Naive thymus-derived CD8-positive, alpha-beta T cell (primary cell): Measurements from ENCODE around the gene SLC38A2. TPM values are rescaled to one million over a fixed set of nuclear protein-coding genes. Genes with fewer than 3 reads are reported as not detected.

Source experiments
- ATAC-seq, 2 donors: fragments of 150-1000 bp; cut with Tn5 transposase in 1 of 2; sonication (Bioruptor Pico), chemical (Tn5 transposase) in 1 of 2; 1 replicate in 1 of 2; 2 replicates in 1 of 2; pipeline ENCODE4 v1.10.0; 2021; ENCODE audit warnings: mild to moderate bottlenecking in 2 of 2, moderate library complexity in 2 of 2
- POLR2A ChIA-PET: fragments of 350-600 bp; sonication (Branson Sonifier 250); formaldehyde crosslinking; loops from one replicate; lab custom pipeline; 2021; ENCODE audit warnings: antibody characterized with exemption; lab: Charles Lee
- DNase-seq, 10 donors: peaks; one replicate each; pipeline versions ENCODE4 v3.0.0 to v3.0.0-alpha.2; 2020 to 2022
- H3K27ac Mint-ChIP-seq, 10 donors: one replicate each; pipeline ENCODE4 v1.8.0; 2020 to 2022; ENCODE audit warnings: mild to moderate bottlenecking in 10 of 10, mixed read lengths in 10 of 10, moderate library complexity in 4 of 10, inconsistent platforms in 1 of 10
- H3K27me3 Mint-ChIP-seq, 5 donors: one replicate each; pipeline ENCODE4 v1.8.0; 2021 to 2022; ENCODE audit warnings: mixed read lengths in 5 of 5
- H3K36me3 Mint-ChIP-seq, 3 donors: one replicate each; pipeline ENCODE4 v1.8.0; 2020 to 2022; ENCODE audit warnings: mixed read lengths in 3 of 3, mild to moderate bottlenecking in 2 of 3, inconsistent platforms in 1 of 3
- H3K4me1 Mint-ChIP-seq, 4 donors: one replicate each; pipeline ENCODE4 v1.8.0; 2021 to 2022; ENCODE audit warnings: mixed read lengths in 4 of 4
- H3K4me3 Mint-ChIP-seq, 10 donors: one replicate each; pipeline ENCODE4 v1.8.0; 2020 to 2022; ENCODE audit warnings: mild to moderate bottlenecking in 10 of 10, mixed read lengths in 10 of 10, moderate library complexity in 6 of 10, inconsistent platforms in 1 of 10
- H3K9me3 Mint-ChIP-seq, 9 donors: one replicate each; pipeline ENCODE4 v1.8.0; 2020 to 2022; ENCODE audit warnings: mixed read lengths in 9 of 9, mild to moderate bottlenecking in 3 of 9, inconsistent platforms in 1 of 9, moderate library complexity in 1 of 9
- polyA plus RNA-seq, 3 donors: library from polyadenylated mRNA; unstranded; fragments of 300-500 nt; fragmentation: Illumina TruSeq; gene quantifications; one replicate each; pipeline ENCODE4 v1.2.3, GENCODE V29; 2021
- total RNA-seq, 8 experiments: library from RNA in 2 of 8; stranded (reverse) in 2 of 8; gene quantifications; one replicate each; pipeline ENCODE4 v1.2.3 and lab custom pipeline; 2021 to 2026

Gene SLC38A2
- total and polyA plus RNA-seq, 5 experiments from 2014 or later: 52.0 to 368 (median 96.1) TPM

GRCh38 chr12:46371718-46372543 lies 642 bp downstream of the SLC38A2 start:
- peaks cover 0 to 3% (median 0%) of the 10 kb centered on the region in 5 donors for H3K27me3 Mint-ChIP-seq

GRCh38 chr12:46370792-46371717 lies 1.5 kb downstream of the SLC38A2 start:
- Mint-ChIP-seq H3K4me3 (peak overlapping the region; percentile 86 to 99 (median 98)), H3K9me3 (peaks cover 0 to 4% (median 0%) of the 10 kb centered on the region in 9 donors), H3K36me3 (peaks cover 11 to 57% (median 33%) of the 10 kb centered on the region in 3 donors), H3K4me1 (peaks cover 21 to 72% (median 62%) of the 10 kb centered on the region in 4 donors), H3K27ac (peak overlapping the region; percentile 85 to 100 (median 98)), H3K27me3 (peaks cover 0 to 3% (median 0%) of the 10 kb centered on the region in 5 donors)
- DNase-seq (peak; percentile 83 to 94 (median 90)), ATAC-seq (peak; percentile 51 to 55)
- POLR2A ChIA-PET: interaction anchor here (0.6 to 3.8 kb wide), 29 partner anchors 8 to 1260 kb away, joined by 3 to 57 read pairs (median 4); partner anchors contain the start of gene SLC38A1

More at GRCh38 chr12:46371718-46372543, 642 bp downstream of the SLC38A2 start:
- Mint-ChIP-seq H3K4me1 (peaks cover 24 to 67% (median 55%) of the 10 kb centered on the region in 4 donors), H3K4me3 (peak overlapping the region; percentile 86 to 99 (median 98)), H3K27ac (peak overlapping the region; percentile 85 to 100 (median 99)), H3K36me3 (peaks cover 11 to 48% (median 29%) of the 10 kb centered on the region in 3 donors), H3K9me3 (peaks cover 0 to 4% (median 0%) of the 10 kb centered on the region in 9 donors)
- POLR2A ChIA-PET: interaction anchor here (0.6 to 3.8 kb wide), 31 partner anchors 9 to 839 kb away, joined by 3 to 57 read pairs (median 5); partner anchors contain the start of genes SCAF11 and SLC38A1
- peak in 8 of 10 donors; percentile 22 to 79 (median 45) for DNase-seq
- ATAC-seq: peak; percentile 24 to 27

- Mint-ChIP-seq H3K9me3 (peaks cover 0 to 4% (median 0%) of the 10 kb centered on the region in 9 donors), H3K4me1 (peaks cover 21 to 78% (median 68%) of the 10 kb centered on the region in 4 donors), H3K27me3 (peaks cover 0 to 3% (median 0%) of the 10 kb centered on the region in 5 donors), H3K27ac (peak overlapping the region in 9 of 10 donors; percentile 80 to 100 (median 96)), H3K4me3 (peak overlapping the region; percentile 86 to 99 (median 98)), H3K36me3 (peaks cover 11 to 64% (median 39%) of the 10 kb centered on the region in 3 donors)
- no peak for DNase-seq
- ATAC-seq: no peak
- POLR2A ChIA-PET: interaction anchor here (0.6 to 3.8 kb wide), 17 partner anchors 12 to 1261 kb away, joined by 3 to 57 read pairs (median 7); partner anchors contain the start of gene SLC38A1
These were observed 2.2 kb downstream of the SLC38A2 start for GRCh38 chr12:46370380-46370734.

- H3K36me3 Mint-ChIP-seq: peaks cover 11 to 70% (median 42%) of the 10 kb centered on the region in 3 donors
- DNase-seq (no peak), ATAC-seq (no peak)
- peak overlapping the region in 9 of 10 donors; percentile 67 to 100 (median 96) for H3K27ac Mint-ChIP-seq
- peaks cover 0 to 3% (median 0%) of the 10 kb centered on the region in 5 donors for H3K27me3 Mint-ChIP-seq
- H3K4me1 Mint-ChIP-seq: peaks cover 23 to 78% (median 71%) of the 10 kb centered on the region in 4 donors
- peaks cover 0 to 4% (median 0%) of the 10 kb centered on the region in 9 donors for H3K9me3 Mint-ChIP-seq
- POLR2A ChIA-PET: interaction anchor here (0.9 to 3.8 kb wide), 9 partner anchors 12 to 379 kb away, joined by 3 to 57 read pairs (median 11); partner anchors contain the start of gene SLC38A1
- H3K4me3 Mint-ChIP-seq: peak overlapping the region; percentile 86 to 99 (median 98)
These were observed 2.8 kb downstream of the SLC38A2 start for GRCh38 chr12:46369474-46370379.

GRCh38 chr12:46369095-46369473 lies 3.5 kb downstream of the SLC38A2 start:
- peaks cover 21 to 76% (median 68%) of the 10 kb centered on the region in 4 donors for H3K4me1 Mint-ChIP-seq
- H3K36me3 Mint-ChIP-seq: peaks cover 11 to 74% (median 45%) of the 10 kb centered on the region in 3 donors
- peaks cover 0 to 3% (median 0%) of the 10 kb centered on the region in 5 donors for H3K27me3 Mint-ChIP-seq
- DNase-seq (no peak), ATAC-seq (no peak)
- POLR2A ChIA-PET: interaction anchor here (0.9 to 3.8 kb wide), 3 partner anchors 13 to 378 kb away, joined by 3 to 45 read pairs (median 11); no protein-coding TSS in a partner anchor
- H3K4me3 Mint-ChIP-seq: peak overlapping the region; percentile 86 to 99 (median 98)
- peaks cover 0 to 4% (median 0%) of the 10 kb centered on the region in 9 donors for H3K9me3 Mint-ChIP-seq
- H3K27ac Mint-ChIP-seq: peak overlapping the region in 9 of 10 donors; percentile 44 to 99 (median 79)

- POLR2A ChIA-PET: interaction anchor here (2.9 to 3.8 kb wide), 2 partner anchors 14 to 18 kb away, joined by 10 to 45 read pairs; no protein-coding TSS in a partner anchor
These were observed 3.9 kb downstream of the SLC38A2 start for GRCh38 chr12:46368684-46369083.

GRCh38 chr12:46368138-46368537 lies 4.4 kb downstream of the SLC38A2 start:
- DNase-seq: no peak
- H3K4me1 Mint-ChIP-seq: peaks cover 16 to 76% (median 72%) of the 10 kb centered on the region in 4 donors
- H3K36me3 Mint-ChIP-seq: peaks cover 11 to 84% (median 49%) of the 10 kb centered on the region in 3 donors
- H3K27me3 Mint-ChIP-seq: peaks cover 0 to 3% (median 0%) of the 10 kb centered on the region in 5 donors
- POLR2A ChIA-PET: interaction anchor here (0.7 to 2.9 kb wide), 2 partner anchors 14 to 19 kb away, joined by 3 to 10 read pairs; no protein-coding TSS in a partner anchor
- H3K27ac Mint-ChIP-seq: peak overlapping the region in 9 of 10 donors; percentile 60 to 88 (median 82)
- H3K4me3 Mint-ChIP-seq: peak overlapping the region; percentile 70 to 99 (median 96)
- ATAC-seq: no peak
- peaks cover 0 to 4% (median 0%) of the 10 kb centered on the region in 9 donors for H3K9me3 Mint-ChIP-seq

More at GRCh38 chr12:46368684-46369083, 3.9 kb downstream of the SLC38A2 start:
- ATAC-seq: no peak
- peaks cover 11 to 78% (median 49%) of the 10 kb centered on the region in 3 donors for H3K36me3 Mint-ChIP-seq
- peaks cover 18 to 76% (median 68%) of the 10 kb centered on the region in 4 donors for H3K4me1 Mint-ChIP-seq
- peak overlapping the region in 9 of 10 donors; percentile 67 to 99 (median 82) for H3K27ac Mint-ChIP-seq
- peaks cover 0 to 3% (median 0%) of the 10 kb centered on the region in 5 donors for H3K27me3 Mint-ChIP-seq
- peaks cover 0 to 4% (median 0%) of the 10 kb centered on the region in 9 donors for H3K9me3 Mint-ChIP-seq
- no peak for DNase-seq
- peak overlapping the region; percentile 73 to 99 (median 98) for H3K4me3 Mint-ChIP-seq

- Mint-ChIP-seq H3K36me3 (peaks cover 11 to 90% (median 54%) of the 10 kb centered on the region in 3 donors), H3K4me3 (peak overlapping the region; percentile 70 to 99 (median 96)), H3K27ac (peak overlapping the region; percentile 60 to 88 (median 83)), H3K27me3 (peaks cover 0 to 3% (median 0%) of the 10 kb centered on the region in 5 donors), H3K9me3 (peaks cover 0 to 3% (median 0%) of the 10 kb centered on the region in 9 donors), H3K4me1 (peaks cover 19 to 82% (median 78%) of the 10 kb centered on the region in 4 donors)
- POLR2A ChIA-PET: interaction anchor here (0.7 to 2.9 kb wide), 3 partner anchors 14 to 199 kb away, joined by 3 to 10 read pairs (median 3); no protein-coding TSS in a partner anchor
- ATAC-seq: no peak
- DNase-seq: no peak
These were observed 5.1 kb downstream of the SLC38A2 start for GRCh38 chr12:46367351-46368029.

GRCh38 chr12:46366771-46367170 lies 5.8 kb downstream of the SLC38A2 start:
- Mint-ChIP-seq H3K4me3 (peak overlapping the region in 7 of 10 donors; percentile 7 to 96 (median 70)), H3K36me3 (peaks cover 13 to 97% (median 60%) of the 10 kb centered on the region in 3 donors), H3K9me3 (peaks cover 0 to 2% (median 0%) of the 10 kb centered on the region in 9 donors), H3K4me1 (peaks cover 21 to 90% (median 84%) of the 10 kb centered on the region in 4 donors), H3K27me3 (peaks cover 0 to 3% (median 0%) of the 10 kb centered on the region in 5 donors), H3K27ac (peak overlapping the region in 6 of 10 donors; percentile 9 to 87 (median 68))
- DNase-seq (no peak), ATAC-seq (no peak)
- POLR2A ChIA-PET: interaction anchor here (0.9 to 2.9 kb wide), 3 partner anchors 20 to 200 kb away, joined by 3 to 10 read pairs (median 4); no protein-coding TSS in a partner anchor
